ENCODE results near the gene SASH3. TPM values are rescaled to one million over a fixed set of nuclear protein-coding genes. Genes with fewer than 3 reads are reported as not detected.

The SASH3 gene
- total RNA-seq, 2 donors from 2014 or later: 148 to 166 TPM

GRCh38 chrX:129813662-129814368 lies 34.1 kb downstream of the SASH3 start:
- H3K36me3 Mint-ChIP-seq (ENCODE audit: insufficient read depth in 2 of 2): peaks cover 0 to 2% of the 10 kb centered on the region in 2 donors
- no peak for ATAC-seq (replicated peaks in 1 of 2)
- H3K4me1 Mint-ChIP-seq (ENCODE audit: low read depth): peaks cover 8% of the 10 kb centered on the region
- no peak for DNase-seq
- H3K9me3 Mint-ChIP-seq: no peaks in the 10 kb centered on the region
- H3K27me3 Mint-ChIP-seq (ENCODE audit: low read depth): peaks cover 7% of the 10 kb centered on the region
- no peak overlapping the region for H3K27ac Mint-ChIP-seq
- no peak overlapping the region for H3K4me3 Mint-ChIP-seq

GRCh38 chrX:129818123-129818522 lies 38.4 kb downstream of the SASH3 start:
- ATAC-seq (replicated peaks in 1 of 2) (no peak), DNase-seq (no peak)
- H3K4me3 Mint-ChIP-seq: no peak overlapping the region
- H3K27ac Mint-ChIP-seq: no peak overlapping the region
- no peaks in the 10 kb centered on the region for H3K9me3 Mint-ChIP-seq
- no peaks in the 10 kb centered on the region for H3K4me1 Mint-ChIP-seq (ENCODE audit: low read depth)
- H3K27me3 Mint-ChIP-seq (ENCODE audit: low read depth): peaks cover 7% of the 10 kb centered on the region
- peaks cover 1 to 3% of the 10 kb centered on the region in 2 donors for H3K36me3 Mint-ChIP-seq (ENCODE audit: insufficient read depth in 2 of 2)

- H3K36me3 Mint-ChIP-seq (ENCODE audit: insufficient read depth in 2 of 2): peaks cover 2 to 3% of the 10 kb centered on the region in 2 donors
- peaks cover 4% of the 10 kb centered on the region for H3K27me3 Mint-ChIP-seq (ENCODE audit: low read depth)
- ATAC-seq (replicated peaks in 1 of 2) (peak; percentile 78 to 86), DNase-seq (peak; percentile 55 to 64)
- no peak overlapping the region for H3K4me3 Mint-ChIP-seq
- H3K27ac Mint-ChIP-seq: peak overlapping the region; percentile 87
- peaks cover 15% of the 10 kb centered on the region for H3K4me1 Mint-ChIP-seq (ENCODE audit: low read depth)
- H3K9me3 Mint-ChIP-seq: no peaks in the 10 kb centered on the region
These were observed 43.4 kb downstream of the SASH3 start for GRCh38 chrX:129823115-129823514.

GRCh38 chrX:129823522-129823921 lies 43.8 kb downstream of the SASH3 start:
- ATAC-seq (replicated peaks in 1 of 2): peak; percentile 44 to 64
- H3K36me3 Mint-ChIP-seq (ENCODE audit: insufficient read depth in 2 of 2): peaks cover 2 to 3% of the 10 kb centered on the region in 2 donors
- H3K4me1 Mint-ChIP-seq (ENCODE audit: low read depth): peaks cover 15% of the 10 kb centered on the region
- H3K9me3 Mint-ChIP-seq: no peaks in the 10 kb centered on the region
- H3K4me3 Mint-ChIP-seq: peak overlapping the region; percentile 69 to 75
- peak overlapping the region; percentile 87 for H3K27ac Mint-ChIP-seq
- peaks cover 5% of the 10 kb centered on the region for H3K27me3 Mint-ChIP-seq (ENCODE audit: low read depth)
- peak; percentile 11 to 19 for DNase-seq

- ATAC-seq (replicated peaks in 1 of 2) (no peak), DNase-seq (no peak)
- Mint-ChIP-seq H3K9me3 (no peaks in the 10 kb centered on the region), H3K4me3 (no peak overlapping the region), H3K36me3 (ENCODE audit: insufficient read depth in 2 of 2) (peaks cover 2 to 3% of the 10 kb centered on the region in 2 donors), H3K27me3 (ENCODE audit: low read depth) (peaks cover 9% of the 10 kb centered on the region), H3K27ac (no peak overlapping the region), H3K4me1 (ENCODE audit: low read depth) (peaks cover 15% of the 10 kb centered on the region)
These were observed 44.9 kb downstream of the SASH3 start for GRCh38 chrX:129824620-129825019.

- DNase-seq: no peak
- Mint-ChIP-seq H3K4me3 (no peak overlapping the region), H3K4me1 (ENCODE audit: low read depth) (peaks cover 15% of the 10 kb centered on the region), H3K27ac (no peak overlapping the region), H3K9me3 (no peaks in the 10 kb centered on the region), H3K27me3 (ENCODE audit: low read depth) (peaks cover 9% of the 10 kb centered on the region), H3K36me3 (ENCODE audit: insufficient read depth in 2 of 2) (peaks cover 2 to 3% of the 10 kb centered on the region in 2 donors)
- no peak for ATAC-seq (replicated peaks in 1 of 2)
These were observed 46.2 kb downstream of the SASH3 start for GRCh38 chrX:129825746-129826505.

GRCh38 chrX:129830494-129830893 lies 50.7 kb downstream of the SASH3 start:
- no peak overlapping the region for H3K27ac Mint-ChIP-seq
- no peak for DNase-seq
- ATAC-seq (replicated peaks in 1 of 2): no peak
- H3K4me1 Mint-ChIP-seq (ENCODE audit: low read depth): peaks cover 9% of the 10 kb centered on the region
- no peaks in the 10 kb centered on the region for H3K36me3 Mint-ChIP-seq (ENCODE audit: insufficient read depth in 2 of 2)
- H3K4me3 Mint-ChIP-seq: no peak overlapping the region
- H3K27me3 Mint-ChIP-seq (ENCODE audit: low read depth): peaks cover 9% of the 10 kb centered on the region
- H3K9me3 Mint-ChIP-seq: no peaks in the 10 kb centered on the region

- no peaks in the 10 kb centered on the region for H3K9me3 Mint-ChIP-seq
- no peaks in the 10 kb centered on the region for H3K36me3 Mint-ChIP-seq (ENCODE audit: insufficient read depth in 2 of 2)
- no peak for DNase-seq
- ATAC-seq (replicated peaks in 1 of 2): no peak
- no peak overlapping the region for H3K4me3 Mint-ChIP-seq
- no peak overlapping the region for H3K27ac Mint-ChIP-seq
- peaks cover 9% of the 10 kb centered on the region for H3K27me3 Mint-ChIP-seq (ENCODE audit: low read depth)
- H3K4me1 Mint-ChIP-seq (ENCODE audit: low read depth): peaks cover 1% of the 10 kb centered on the region
These were observed 51.5 kb downstream of the SASH3 start for GRCh38 chrX:129831091-129831885.

- no peaks in the 10 kb centered on the region for H3K4me1 Mint-ChIP-seq (ENCODE audit: low read depth)
- no peak overlapping the region for H3K4me3 Mint-ChIP-seq
- no peaks in the 10 kb centered on the region for H3K36me3 Mint-ChIP-seq (ENCODE audit: insufficient read depth in 2 of 2)
- ATAC-seq (replicated peaks in 1 of 2) (no peak), DNase-seq (no peak)
- no peak overlapping the region for H3K27ac Mint-ChIP-seq
- peaks cover 5% of the 10 kb centered on the region for H3K27me3 Mint-ChIP-seq (ENCODE audit: low read depth)
- no peaks in the 10 kb centered on the region for H3K9me3 Mint-ChIP-seq
These were observed 53.6 kb downstream of the SASH3 start for GRCh38 chrX:129833153-129833990.

- H3K4me3 Mint-ChIP-seq: no peak overlapping the region
- DNase-seq: no peak
- H3K4me1 Mint-ChIP-seq (ENCODE audit: low read depth): peaks cover 7% of the 10 kb centered on the region
- H3K27me3 Mint-ChIP-seq (ENCODE audit: low read depth): peaks cover 16% of the 10 kb centered on the region
- H3K27ac Mint-ChIP-seq: peak overlapping the region; percentile 46
- H3K9me3 Mint-ChIP-seq: no peaks in the 10 kb centered on the region
- no peaks in the 10 kb centered on the region for H3K36me3 Mint-ChIP-seq (ENCODE audit: insufficient read depth in 2 of 2)
- ATAC-seq (replicated peaks in 1 of 2): no peak
These were observed 57.1 kb downstream of the SASH3 start for GRCh38 chrX:129836827-129837226.

GRCh38 chrX:129840344-129840743 lies 60.6 kb downstream of the SASH3 start:
- H3K36me3 Mint-ChIP-seq (ENCODE audit: insufficient read depth in 2 of 2): no peaks in the 10 kb centered on the region
- H3K27ac Mint-ChIP-seq: no peak overlapping the region
- H3K4me3 Mint-ChIP-seq: no peak overlapping the region
- peaks cover 30% of the 10 kb centered on the region for H3K27me3 Mint-ChIP-seq (ENCODE audit: low read depth)
- DNase-seq (no peak), ATAC-seq (replicated peaks in 1 of 2) (no peak)
- peaks cover 23% of the 10 kb centered on the region for H3K4me1 Mint-ChIP-seq (ENCODE audit: low read depth)
- H3K9me3 Mint-ChIP-seq: no peaks in the 10 kb centered on the region

GRCh38 chrX:129842510-129843208 lies 62.9 kb downstream of the SASH3 start:
- H3K9me3 Mint-ChIP-seq: no peaks in the 10 kb centered on the region
- DNase-seq: peak in 1 of 2 donors; percentile 8
- ATAC-seq (replicated peaks in 1 of 2): no peak
- peak overlapping the region; percentile 86 to 92 for H3K4me3 Mint-ChIP-seq
- peaks cover 29% of the 10 kb centered on the region for H3K4me1 Mint-ChIP-seq (ENCODE audit: low read depth)
- peaks cover 30% of the 10 kb centered on the region for H3K27me3 Mint-ChIP-seq (ENCODE audit: low read depth)
- no peaks in the 10 kb centered on the region for H3K36me3 Mint-ChIP-seq (ENCODE audit: insufficient read depth in 2 of 2)
- H3K27ac Mint-ChIP-seq: no peak overlapping the region
